PFSK-1 (cell line): ENCODE measurements around the gene ZEB2.

Experiments
- FOXP2 ChIP-seq: optimal IDR thresholded peaks from 2 replicates; pipeline ENCODE3; 2011; ENCODE audit warnings: borderline replicate concordance, control low read depth, inconsistent platforms; ENCODE audit not compliant: insufficient read depth; ENCODE audit errors: extremely low read length, extremely low read depth
- POLR2AphosphoS5 ChIP-seq: IDR thresholded peaks from 2 replicates; pipeline ENCODE4 v1.6.1; 2012; ENCODE audit warnings: low read depth, mild to moderate bottlenecking, control low read depth, low read length, moderate library complexity
- SIN3A ChIP-seq: IDR thresholded peaks from 2 replicates; pipeline ENCODE4 v1.6.1; 2012; ENCODE audit warnings: mild to moderate bottlenecking, low read length, moderate library complexity, borderline replicate concordance; ENCODE audit not compliant: insufficient read depth
- TAF1 ChIP-seq: IDR thresholded peaks from 2 replicates; pipeline ENCODE4 v1.6.1; 2012; ENCODE audit warnings: low read length, control low read depth, borderline replicate concordance; ENCODE audit not compliant: insufficient read depth
- TF ChIP-seq, protein P1 (sequence below), 2 experiments: IDR thresholded peaks; 2 replicates each; pipeline versions ENCODE4 v1.6.1 to v1.8.0; 2011 to 2012; ENCODE audit warnings: low read depth in 2 of 2, low read length in 2 of 2, control low read depth in 1 of 2, inconsistent platforms in 1 of 2, mild to moderate bottlenecking in 1 of 2, moderate library complexity in 1 of 2; ENCODE audit not compliant: insufficient read depth in 1 of 2

ZEB2 gene

DNA sequence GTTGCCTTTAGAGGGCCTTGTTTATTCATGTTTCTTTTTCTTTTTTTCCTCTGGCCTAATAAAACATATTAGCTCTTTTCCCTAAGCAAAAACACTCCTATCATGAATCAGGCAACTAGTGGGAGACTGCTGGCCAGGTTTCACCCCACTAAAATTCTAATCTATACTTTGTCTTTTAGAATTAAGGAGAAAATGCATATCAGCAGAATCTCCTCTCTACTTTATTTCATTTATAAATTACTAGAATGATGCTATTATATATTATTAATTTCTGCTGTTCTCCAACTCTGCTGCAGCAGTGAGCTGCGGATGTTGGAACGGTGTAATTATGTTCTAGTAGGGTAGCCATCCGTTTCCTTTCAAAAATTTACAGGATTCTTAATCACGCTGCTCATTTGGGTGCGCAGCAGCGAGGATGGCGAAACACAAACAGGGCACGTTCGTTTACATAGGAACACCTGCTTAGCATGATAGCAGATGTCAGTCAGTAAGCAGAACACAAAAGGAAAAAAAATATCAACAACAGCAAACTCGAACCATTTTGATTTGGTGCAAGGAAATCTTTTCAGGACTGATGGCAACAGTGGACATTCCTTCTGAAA lies 30.5 kb downstream of the ZEB2 start:
- TF ChIP-seq, protein P1, sequence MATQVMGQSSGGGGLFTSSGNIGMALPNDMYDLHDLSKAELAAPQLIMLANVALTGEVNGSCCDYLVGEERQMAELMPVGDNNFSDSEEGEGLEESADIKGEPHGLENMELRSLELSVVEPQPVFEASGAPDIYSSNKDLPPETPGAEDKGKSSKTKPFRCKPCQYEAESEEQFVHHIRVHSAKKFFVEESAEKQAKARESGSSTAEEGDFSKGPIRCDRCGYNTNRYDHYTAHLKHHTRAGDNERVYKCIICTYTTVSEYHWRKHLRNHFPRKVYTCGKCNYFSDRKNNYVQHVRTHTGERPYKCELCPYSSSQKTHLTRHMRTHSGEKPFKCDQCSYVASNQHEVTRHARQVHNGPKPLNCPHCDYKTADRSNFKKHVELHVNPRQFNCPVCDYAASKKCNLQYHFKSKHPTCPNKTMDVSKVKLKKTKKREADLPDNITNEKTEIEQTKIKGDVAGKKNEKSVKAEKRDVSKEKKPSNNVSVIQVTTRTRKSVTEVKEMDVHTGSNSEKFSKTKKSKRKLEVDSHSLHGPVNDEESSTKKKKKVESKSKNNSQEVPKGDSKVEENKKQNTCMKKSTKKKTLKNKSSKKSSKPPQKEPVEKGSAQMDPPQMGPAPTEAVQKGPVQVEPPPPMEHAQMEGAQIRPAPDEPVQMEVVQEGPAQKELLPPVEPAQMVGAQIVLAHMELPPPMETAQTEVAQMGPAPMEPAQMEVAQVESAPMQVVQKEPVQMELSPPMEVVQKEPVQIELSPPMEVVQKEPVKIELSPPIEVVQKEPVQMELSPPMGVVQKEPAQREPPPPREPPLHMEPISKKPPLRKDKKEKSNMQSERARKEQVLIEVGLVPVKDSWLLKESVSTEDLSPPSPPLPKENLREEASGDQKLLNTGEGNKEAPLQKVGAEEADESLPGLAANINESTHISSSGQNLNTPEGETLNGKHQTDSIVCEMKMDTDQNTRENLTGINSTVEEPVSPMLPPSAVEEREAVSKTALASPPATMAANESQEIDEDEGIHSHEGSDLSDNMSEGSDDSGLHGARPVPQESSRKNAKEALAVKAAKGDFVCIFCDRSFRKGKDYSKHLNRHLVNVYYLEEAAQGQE (IDR thresholded peaks at IDR 0.05; ENCODE audit: insufficient read depth in 1 of 2, low read depth in 2 of 2, low read length in 2 of 2): no peak
- no peak for TF ChIP-seq POLR2AphosphoS5
- no peak for TF ChIP-seq SIN3A
- TF ChIP-seq TAF1: no peak
- no peak for TF ChIP-seq FOXP2

DNA sequence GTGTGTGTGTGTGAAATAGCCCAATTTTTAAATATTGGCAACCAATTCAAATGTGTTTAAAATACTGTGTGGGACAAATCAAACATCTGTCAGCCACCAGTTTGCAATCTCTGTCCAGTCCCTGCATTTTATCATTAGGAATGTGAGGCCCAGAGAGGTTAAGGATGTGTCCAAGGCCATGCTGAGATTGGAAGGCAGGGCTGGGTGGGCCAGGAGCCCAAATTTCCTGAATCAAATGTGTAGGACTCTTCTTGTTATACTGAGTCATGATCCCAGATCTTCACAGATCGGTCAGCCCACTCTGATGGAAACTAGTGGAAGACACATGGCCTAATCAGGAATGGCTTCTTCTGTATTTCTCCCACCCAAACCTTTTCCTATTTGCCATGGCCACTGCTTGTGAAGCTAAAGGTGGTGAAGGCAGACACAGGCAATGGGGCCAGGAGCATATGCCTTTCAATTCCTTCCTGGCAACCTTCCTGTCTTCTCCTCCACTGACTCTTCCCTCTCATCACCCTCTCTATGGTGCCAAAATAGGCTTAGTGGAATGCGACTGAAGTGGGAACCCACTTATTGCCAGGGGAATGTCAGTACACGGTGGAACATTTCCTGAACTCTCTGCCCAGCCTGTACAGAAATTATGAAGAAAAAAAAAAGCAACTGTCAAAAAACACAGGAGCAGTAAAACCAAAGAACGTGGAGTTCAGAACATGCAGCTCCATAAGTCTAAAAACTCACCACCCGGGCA lies 35.5 kb downstream of the ZEB2 start:
- TF ChIP-seq SIN3A (no peak), FOXP2 (no peak), TAF1 (no peak), POLR2AphosphoS5 (no peak)
- TF ChIP-seq, protein P1 (IDR thresholded peaks at IDR 0.05; ENCODE audit: insufficient read depth in 1 of 2, low read depth in 2 of 2, low read length in 2 of 2): no peak

DNA sequence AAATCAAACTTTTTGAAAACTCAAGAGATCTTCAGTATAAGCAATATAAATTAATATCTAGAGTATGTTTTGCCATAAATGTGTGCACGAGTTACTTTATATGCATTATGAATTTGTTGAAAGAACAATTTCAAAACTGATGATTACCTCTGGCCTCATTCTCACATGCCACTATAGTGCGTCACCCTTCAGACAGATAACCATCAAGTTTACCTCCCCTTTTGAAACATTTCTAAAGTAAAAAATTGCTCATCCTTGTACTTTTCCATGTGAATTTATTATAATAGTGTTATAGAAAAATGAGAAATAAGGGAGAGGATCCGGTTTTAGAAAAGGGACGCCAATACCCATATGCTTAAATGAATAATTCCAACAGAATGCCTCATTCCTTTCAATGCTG lies 38.3 kb downstream of the ZEB2 start:
- TF ChIP-seq FOXP2 (no peak), POLR2AphosphoS5 (no peak), TAF1 (no peak), SIN3A (no peak)
- TF ChIP-seq, protein P1 (IDR thresholded peaks at IDR 0.05; ENCODE audit: insufficient read depth in 1 of 2, low read depth in 2 of 2, low read length in 2 of 2): no peak

DNA sequence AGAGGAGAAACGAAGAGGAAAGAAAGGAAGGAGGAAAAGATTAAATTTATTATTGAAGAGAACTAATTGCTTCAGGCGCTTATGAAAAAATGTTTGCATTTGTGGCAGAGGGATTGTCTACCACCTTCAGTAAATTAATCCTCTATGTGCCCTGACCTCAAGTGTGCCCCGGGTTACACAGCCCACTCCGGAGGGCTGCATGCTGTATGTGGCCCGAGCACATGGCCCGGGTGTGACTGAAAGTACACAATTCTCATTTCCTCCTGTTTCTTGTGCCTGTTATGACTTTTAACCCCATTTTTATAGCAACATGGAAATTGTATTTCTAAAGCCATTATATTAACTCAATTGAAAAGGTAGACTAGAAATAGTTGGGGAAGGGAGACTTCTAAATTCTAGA lies 38.8 kb downstream of the ZEB2 start:
- TF ChIP-seq FOXP2: no peak
- no peak for TF ChIP-seq POLR2AphosphoS5
- TF ChIP-seq SIN3A: no peak
- TF ChIP-seq, protein P1 (IDR thresholded peaks at IDR 0.05; ENCODE audit: insufficient read depth in 1 of 2, low read depth in 2 of 2, low read length in 2 of 2): no peak
- no peak for TF ChIP-seq TAF1
